Measurements from ENCODE around the gene SMIM36.

DNA sequence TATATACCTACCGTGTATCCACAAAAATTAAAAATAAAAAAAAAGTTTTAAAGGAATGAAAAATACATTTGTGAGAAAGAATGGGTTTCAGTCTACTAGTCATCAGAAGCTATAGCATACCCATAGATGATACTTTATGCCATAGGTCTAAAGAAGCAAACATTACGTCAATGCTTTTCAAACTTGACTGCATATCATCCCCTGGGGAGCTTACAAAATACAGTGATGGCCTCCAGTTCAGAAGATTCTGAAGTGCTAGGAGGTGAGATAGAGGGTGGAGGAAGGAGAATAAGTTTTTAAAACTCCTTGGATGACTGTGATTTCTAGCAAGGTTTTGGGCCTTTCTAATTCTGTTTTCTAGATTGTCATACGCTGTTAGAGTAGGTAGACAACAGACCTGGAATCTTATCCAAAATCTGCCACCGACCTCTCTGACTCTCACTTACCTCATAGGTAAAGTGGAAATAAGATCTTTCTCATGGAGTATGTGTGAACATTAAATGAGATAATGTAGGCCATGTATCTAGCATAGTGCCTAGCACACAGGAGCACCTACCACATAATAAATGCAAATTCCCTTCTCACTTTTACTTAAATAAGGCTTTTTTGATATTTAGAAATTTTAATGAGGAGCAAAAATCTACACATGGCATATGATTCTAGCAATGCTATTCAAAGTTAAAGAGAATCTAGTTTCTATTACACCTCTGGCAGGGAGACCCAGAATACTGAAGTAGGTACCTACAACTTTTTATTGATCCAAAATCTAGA lies 102.0 kb downstream of the SMIM36 start:
- TF ChIP-seq CTCF (IDR thresholded peaks at IDR 0.05) (no peak), ZFX (IDR thresholded peaks at IDR 0.05; ENCODE audit: borderline replicate concordance) (no peak)

Measured in 22Rv1 (cell line).